AG04449 (cell line): ENCODE measurements around the gene SYNGAP1.

Experiments used
- CTCF ChIA-PET: fragments of 350-600 bp; formaldehyde crosslinking; extraction: SDS; loops from one replicate; lab custom pipeline; 2021; ENCODE audit warnings: antibody characterized with exemption; lab: Yijun Ruan, JAX
- POLR2A ChIA-PET: fragments of 400-600, 350-600 bp; formaldehyde crosslinking; extraction: SDS; loops from one replicate; lab custom pipeline; 2020; ENCODE audit warnings: antibody characterized with exemption, inconsistent platforms; lab: Yijun Ruan, JAX
- DNase-seq: peaks from one replicate; pipeline ENCODE4 v3.0.0-alpha.2; 2010; ENCODE audit warnings: low read depth, low spot score
- H3K4me3 ChIP-seq: 2 replicates; pipeline ENCODE4 v1.5.1; 2011; ENCODE audit warnings: low read depth, mild to moderate bottlenecking, control low read depth, low read length
- CTCF ChIP-seq: IDR thresholded peaks from one replicate; pipeline ENCODE4 v1.5.1; 2011; ENCODE audit warnings: mild to moderate bottlenecking, moderate library complexity, low read length, control low read depth, inconsistent platforms; ENCODE audit not compliant: insufficient read depth; ENCODE audit errors: missing control alignments

SYNGAP1 gene

GRCh38 chr6:33445119-33445603 lies 25.3 kb downstream of the SYNGAP1 start:
- no peak overlapping the region for H3K4me3 ChIP-seq
- TF ChIP-seq CTCF: no peak
- ChIA-PET CTCF (interaction anchor here (1.1 to 1.6 kb wide), 3 partner anchors 9 to 61 kb away, joined by 3 read pairs; no protein-coding TSS in a partner anchor), POLR2A (no interaction called here)
- no peak for DNase-seq

- ChIA-PET POLR2A (interaction anchor here (1.0 kb wide), 1 partner anchor 15 kb away, joined by 5 read pairs; no protein-coding TSS in a partner anchor), CTCF (interaction anchor here (1.2 kb wide), 1 partner anchor 10 kb away, joined by 4 read pairs; no protein-coding TSS in a partner anchor)
- no peak for DNase-seq
- no peak overlapping the region for H3K4me3 ChIP-seq
- no peak for TF ChIP-seq CTCF
Measured at GRCh38 chr6:33446356-33446755, 26.5 kb downstream of the SYNGAP1 start.

- no peak overlapping the region for H3K4me3 ChIP-seq
- ChIA-PET POLR2A (no interaction called here), CTCF (interaction anchor here (1.1 kb wide), 1 partner anchor 14 kb away, joined by 3 read pairs; no protein-coding TSS in a partner anchor)
- no peak for TF ChIP-seq CTCF
- no peak for DNase-seq
Measured at GRCh38 chr6:33450434-33450833, 30.6 kb downstream of the SYNGAP1 start.

GRCh38 chr6:33451606-33452005 lies 31.7 kb downstream of the SYNGAP1 start:
- ChIA-PET POLR2A (no interaction called here), CTCF (no interaction called here)

GRCh38 chr6:33452496-33452895 lies 32.6 kb downstream of the SYNGAP1 start:
- CTCF ChIA-PET: no interaction called here
- POLR2A ChIA-PET: no interaction called here
- DNase-seq: no peak
- no peak overlapping the region for H3K4me3 ChIP-seq
- TF ChIP-seq CTCF: no peak

More at GRCh38 chr6:33451606-33452005, 31.7 kb downstream of the SYNGAP1 start:
- no peak for TF ChIP-seq CTCF
- no peak overlapping the region for H3K4me3 ChIP-seq
- DNase-seq: no peak

GRCh38 chr6:33453393-33454008 lies 33.6 kb downstream of the SYNGAP1 start:
- POLR2A ChIA-PET: interaction anchor here (1.0 to 1.4 kb wide), 3 partner anchors 16 to 126 kb away, joined by 3 to 5 read pairs (median 3); partner anchors contain the start of gene BAK1
- no peak for DNase-seq
- TF ChIP-seq CTCF: no peak
- CTCF ChIA-PET: interaction anchor here (0.9 to 1.7 kb wide), 4 partner anchors 8 to 63 kb away, joined by 3 to 5 read pairs (median 3); no protein-coding TSS in a partner anchor
- H3K4me3 ChIP-seq: peak overlapping the region; percentile 89
